IMR-90 (cell line): ENCODE results near the gene RAB25. TPM values are rescaled to one million over a fixed set of nuclear protein-coding genes. Genes with fewer than 3 reads are reported as not detected.

Source experiments
- ATAC-seq: fragments of 200-7000 bp; cut with Tn5 transposase; 2 replicates; pipeline ENCODE4 v1.9.1; 2020; ENCODE audit warnings: low read depth, mild to moderate bottlenecking, moderate library complexity
- BruUV-seq: library from RNA; stranded (reverse); fragments of 400-500 nt; replicated peaks from 2 replicates; lab custom pipeline; 2021; lab: Mats Ljungman, UMichigan
- CTCF ChIA-PET: fragments of 300-600 bp; formaldehyde crosslinking; extraction: SDS; loops from one replicate; lab custom pipeline; 2021; ENCODE audit warnings: antibody characterized with exemption; lab: Yijun Ruan, JAX
- POLR2A ChIA-PET: fragments of 300-600 bp; sonication (Branson Sonifier 250); formaldehyde crosslinking; loops from one replicate; lab custom pipeline; 2022; ENCODE audit warnings: antibody characterized with exemption; ENCODE audit not compliant: unreplicated experiment; lab: Charles Lee
- DNase-seq: peaks from one replicate; pipeline ENCODE4 v3.0.0; 2013
- H2AFZ ChIP-seq: replicated peaks from 2 replicates; pipeline ENCODE3; 2013; ENCODE audit warnings: low read length, mild to moderate bottlenecking; ENCODE audit not compliant: poor library complexity
- H2AK5ac ChIP-seq: 2 replicates; pipeline ENCODE4 v1.6.1; 2013; ENCODE audit warnings: low read depth, low read length, inconsistent platforms
- H2AK9ac ChIP-seq: replicated peaks from 2 replicates; pipeline ENCODE3; 2013; ENCODE audit warnings: mild to moderate bottlenecking, low read depth, low read length, moderate library complexity; ENCODE audit not compliant: poor library complexity
- H2BK120ac ChIP-seq: 2 replicates; pipeline ENCODE4 v1.6.1; 2013; ENCODE audit warnings: low read depth, low read length, inconsistent platforms
- H2BK15ac ChIP-seq: 3 replicates; pipeline ENCODE4 v1.6.1; 2013; ENCODE audit warnings: low read depth, low read length, inconsistent platforms
- H2BK20ac ChIP-seq: 2 replicates; pipeline ENCODE4 v1.6.1; 2013; ENCODE audit warnings: low read depth, mild to moderate bottlenecking, inconsistent platforms, low read length, moderate library complexity
- H2BK5ac ChIP-seq: 2 replicates; pipeline ENCODE4 v1.6.1; 2013; ENCODE audit warnings: mild to moderate bottlenecking, low read depth, low read length, inconsistent platforms; ENCODE audit not compliant: poor library complexity, severe bottlenecking
- H3K14ac ChIP-seq: replicated peaks from 2 replicates; pipeline ENCODE4 v1.6.1; 2013; ENCODE audit warnings: low read depth, low read length, inconsistent platforms
- H3K18ac ChIP-seq: 2 replicates; pipeline ENCODE4 v1.6.1; 2013; ENCODE audit warnings: low read depth, low read length, control low read depth
- H3K23ac ChIP-seq: 2 replicates; pipeline ENCODE4 v1.6.1; 2013; ENCODE audit warnings: low read depth, low read length, inconsistent platforms
- H3K27ac ChIP-seq: 2 replicates; pipeline ENCODE4 v1.5.1; 2013; ENCODE audit warnings: mild to moderate bottlenecking, control low read depth, low read length; ENCODE audit not compliant: insufficient read depth
- H3K27me3 ChIP-seq: 2 replicates; pipeline ENCODE4 v1.6.1; 2013; ENCODE audit warnings: low read length; ENCODE audit not compliant: control insufficient read depth, insufficient read depth
- H3K36me3 ChIP-seq: 2 replicates; pipeline ENCODE4 v1.6.1; 2013; ENCODE audit warnings: low read length, mixed read lengths; ENCODE audit not compliant: control insufficient read depth, insufficient read depth
- H3K4ac ChIP-seq: 2 replicates; pipeline ENCODE4 v1.6.1; 2013; ENCODE audit warnings: low read depth, low read length, inconsistent platforms
- H3K4me1 ChIP-seq: 2 replicates; pipeline ENCODE4 v1.6.1; 2013; ENCODE audit warnings: low read length, mixed read lengths; ENCODE audit not compliant: control insufficient read depth, insufficient read depth
- H3K4me2 ChIP-seq: 2 replicates; pipeline ENCODE4 v1.6.1; 2013; ENCODE audit warnings: low read depth, mild to moderate bottlenecking, control low read depth, low read length, moderate library complexity
- H3K4me3 ChIP-seq: 2 replicates; pipeline ENCODE4 v1.5.1; 2013; ENCODE audit warnings: low read depth, mild to moderate bottlenecking, control low read depth, low read length, moderate library complexity; ENCODE audit not compliant: insufficient read depth
- H3K56ac ChIP-seq: 2 replicates; pipeline ENCODE4 v1.6.1; 2013; ENCODE audit warnings: low read length, inconsistent platforms; ENCODE audit not compliant: insufficient read depth; ENCODE audit errors: extremely low read depth
- H3K79me1 ChIP-seq, 2 experiments: 2 replicates each; pipeline ENCODE4 v1.6.1; 2013; ENCODE audit warnings: low read length in 2 of 2, inconsistent platforms in 1 of 2, low read depth in 1 of 2
- H3K9ac ChIP-seq: 2 replicates; pipeline ENCODE4 v1.6.1; 2013; ENCODE audit warnings: low read depth, low read length, control low read depth
- H3K9me1 ChIP-seq: 2 replicates; pipeline ENCODE4 v1.6.1; 2013; ENCODE audit warnings: low read length, inconsistent platforms; ENCODE audit not compliant: insufficient read depth
- H3K9me3 ChIP-seq: 2 replicates; pipeline ENCODE4 v1.6.1; 2013; ENCODE audit warnings: low read length; ENCODE audit not compliant: control insufficient read depth, insufficient read depth
- H4K20me1 ChIP-seq: 2 replicates; pipeline ENCODE4 v1.6.1; 2013; ENCODE audit warnings: low read length, inconsistent platforms; ENCODE audit not compliant: insufficient read depth
- H4K5ac ChIP-seq: 2 replicates; pipeline ENCODE4 v1.6.1; 2013; ENCODE audit warnings: mild to moderate bottlenecking, low read depth, low read length, control low read depth
- H4K8ac ChIP-seq, 2 experiments: 2 replicates each; pipeline ENCODE4 v1.6.1; 2013; ENCODE audit warnings: low read depth in 2 of 2, low read length in 2 of 2, control low read depth in 1 of 2, inconsistent platforms in 1 of 2
- H4K91ac ChIP-seq: 2 replicates; pipeline ENCODE4 v1.6.1; 2013; ENCODE audit warnings: low read depth, low read length, inconsistent platforms; ENCODE audit not compliant: insufficient read depth
- BHLHE40 ChIP-seq: fragments of 150-350 bp; IDR thresholded peaks from 2 replicates; pipeline ENCODE4 v1.6.1; 2016; ENCODE audit warnings: mild to moderate bottlenecking, low read depth, low read length
- CEBPB ChIP-seq: IDR thresholded peaks from 2 replicates; pipeline ENCODE4 v1.6.1; 2012; ENCODE audit warnings: low read depth, low read length, improper control_type of control experiment
- CHD1 ChIP-seq: IDR thresholded peaks from 2 replicates; pipeline ENCODE4 v1.6.1; 2012; ENCODE audit warnings: low read depth, low read length, improper control_type of control experiment
- FOS ChIP-seq: fragments of 150-350 bp; IDR thresholded peaks from 2 replicates; pipeline ENCODE4 v1.6.1; 2016; ENCODE audit warnings: low read depth, low read length
- MAFK ChIP-seq: IDR thresholded peaks from 2 replicates; pipeline ENCODE4 v1.6.1; 2012; ENCODE audit warnings: low read depth, low read length, improper control_type of control experiment
- MAZ ChIP-seq: IDR thresholded peaks from 2 replicates; pipeline ENCODE4 v1.6.1; 2012; ENCODE audit warnings: low read depth, mild to moderate bottlenecking, low read length, improper control_type of control experiment, moderate library complexity, borderline replicate concordance
- MXI1 ChIP-seq: IDR thresholded peaks from 2 replicates; pipeline ENCODE4 v1.6.1; 2012; ENCODE audit warnings: low read depth, mild to moderate bottlenecking, low read length, moderate library complexity, borderline replicate concordance
- NFE2L2 ChIP-seq: fragments of 150-350 bp; IDR thresholded peaks from 2 replicates; pipeline ENCODE4 v1.6.1; 2016; ENCODE audit warnings: low read depth, mild to moderate bottlenecking, low read length
- POLR2A ChIP-seq: IDR thresholded peaks from 2 replicates; pipeline ENCODE4 v1.6.1; 2012; ENCODE audit warnings: mild to moderate bottlenecking, low read depth, low read length
- RAD21 ChIP-seq: IDR thresholded peaks from 2 replicates; pipeline ENCODE4 v1.6.1; 2012; ENCODE audit warnings: low read length, improper control_type of control experiment
- RCOR1 ChIP-seq: IDR thresholded peaks from 2 replicates; pipeline ENCODE4 v1.6.1; 2012; ENCODE audit warnings: mild to moderate bottlenecking, low read length, improper control_type of control experiment; ENCODE audit not compliant: insufficient replicate concordance
- RFX5 ChIP-seq: IDR thresholded peaks from 2 replicates; pipeline ENCODE4 v1.8.0; 2012; ENCODE audit warnings: low read depth, mild to moderate bottlenecking, low read length, moderate library complexity
- SMC3 ChIP-seq: fragments of 150-350 bp; IDR thresholded peaks from 2 replicates; pipeline ENCODE4 v1.6.1; 2016; ENCODE audit warnings: low read depth, mild to moderate bottlenecking, antibody characterized with exemption, low read length, moderate library complexity
- WGBS, 2 experiments: methylation state at CpG; one replicate each; pipeline versions ENCODE4 v1.1.5 to v1.1.7; 2013; ENCODE audit warnings: missing lambda C conversion rate in 2 of 2; ENCODE audit not compliant: insufficient read length in 1 of 2; ENCODE audit errors: extremely low coverage in 2 of 2; 5-methylcytosine and 5-hydroxymethylcytosine counted together
- dilution Hi-C: fragments of 300-500 bp; cut with HindIII; formaldehyde crosslinking; loops from one replicate; pipeline ENCODE4 v1.14.3; 2018; ENCODE audit warnings: low sequenced_read_pairs; ENCODE audit not compliant: unreplicated experiment
- in situ Hi-C: fragments of 300-500 bp; cut with MboI; formaldehyde crosslinking; loops from 3 replicates; pipeline ENCODE4 v1.14.3; 2019; ENCODE audit warnings: low sequenced_read_pairs, inconsistent platforms, mixed read lengths
- intact Hi-C: fragments of 100-400 bp; cut with micrococcal nuclease; formaldehyde crosslinking; loops from 2 replicates; pipeline ENCODE4 v1.10.0; 2022
- polyA plus RNA-seq, 3 experiments: library from polyadenylated mRNA; depleted of rRNA; stranded (reverse); fragments of >200 nt; gene quantifications; 2 replicates each; pipeline ENCODE4 v1.2.3, GENCODE V29; 2012; ENCODE audit warnings: low replicate concordance in 1 of 3
- total RNA-seq: library from RNA; depleted of rRNA; stranded (reverse); fragments of >200 nt; gene quantifications from 2 replicates; pipeline ENCODE4 v1.2.3, GENCODE V29; 2012
- TF ChIP-seq, protein P1 (sequence below): conservative IDR thresholded peaks from 2 replicates; pipeline ENCODE4 v1.5.1; 2012; ENCODE audit warnings: mild to moderate bottlenecking, low read depth, low read length, improper control_type of control experiment
- TF ChIP-seq, protein P2 (sequence below): fragments of 150-350 bp; IDR thresholded peaks from 2 replicates; pipeline ENCODE4 v1.6.1; 2016; ENCODE audit warnings: low read depth, mild to moderate bottlenecking, low read length, moderate library complexity, borderline replicate concordance
- TF ChIP-seq, protein P3 (sequence below): fragments of 150-350 bp; IDR thresholded peaks from 2 replicates; pipeline ENCODE4 v1.6.1; 2017; ENCODE audit warnings: mild to moderate bottlenecking, antibody characterized with exemption, low read length, low read depth

Gene RAB25
- total and polyA plus RNA-seq, 2 of the 4 experiments (the other 2 are of a cell fraction): not detected

DNA sequence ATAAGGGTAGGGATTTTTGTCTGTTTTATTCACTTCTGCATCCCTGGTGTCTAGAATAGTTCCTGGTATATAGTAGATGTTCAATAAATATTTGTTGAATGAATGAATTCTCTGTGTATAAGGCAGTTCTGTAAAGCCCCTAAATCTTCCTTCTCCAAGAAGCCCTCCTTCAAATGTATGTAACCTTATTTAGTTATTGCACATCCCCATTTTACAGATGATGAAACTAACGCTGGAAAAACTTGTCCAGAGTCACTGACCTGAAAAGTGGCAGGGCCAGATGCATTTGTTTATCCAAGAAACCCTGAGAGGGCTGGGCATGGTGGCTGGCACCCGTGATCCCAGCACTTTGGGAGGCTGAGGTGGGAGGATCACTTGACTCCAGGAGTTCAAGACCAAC lies 49.3 kb downstream of the RAB25 start:
- Histone ChIP-seq H3K4me2 (no peak overlapping the region), H3K4me1 (peaks cover 23% of the 10 kb centered on the region), H2BK5ac (no peak overlapping the region), H3K9ac (no peak overlapping the region), H3K56ac (no peak overlapping the region), H4K8ac (no peak overlapping the region), H3K18ac (no peak overlapping the region), H3K14ac (no peak overlapping the region), H2BK20ac (no peak overlapping the region), H3K27me3 (no peaks in the 10 kb centered on the region), H4K5ac (no peak overlapping the region), H3K23ac (no peak overlapping the region), H3K4ac (no peak overlapping the region), H2AK5ac (no peak overlapping the region), H2AK9ac (no peak overlapping the region), H4K20me1 (peaks cover 7% of the 10 kb centered on the region), H3K4me3 (no peak overlapping the region), H3K27ac (no peak overlapping the region), H3K36me3 (no peaks in the 10 kb centered on the region), H3K9me3 (no peaks in the 10 kb centered on the region), H4K91ac (no peak overlapping the region), H3K79me1 (peaks cover 10 to 54% of the 10 kb centered on the region in 2 experiments), H2BK15ac (no peak overlapping the region), H3K9me1 (peaks cover 9% of the 10 kb centered on the region), H2BK120ac (no peak overlapping the region), H2AFZ (no peak overlapping the region)
- BruUV-seq: no TSS peak
- ATAC-seq: no peak
- no CpG with 5 or more reads among the region's 2 CpGs for WGBS, 2 experiments
- POLR2A ChIA-PET: no interaction called here
- TF ChIP-seq RCOR1 (no peak), MAFK (no peak), MAZ (no peak), CEBPB (no peak), MXI1 (no peak), POLR2A (no peak), CHD1 (no peak), RFX5 (no peak), RAD21 (no peak), FOS (no peak), NFE2L2 (no peak), SMC3 (no peak), BHLHE40 (no peak)
- TF ChIP-seq, protein P1, sequence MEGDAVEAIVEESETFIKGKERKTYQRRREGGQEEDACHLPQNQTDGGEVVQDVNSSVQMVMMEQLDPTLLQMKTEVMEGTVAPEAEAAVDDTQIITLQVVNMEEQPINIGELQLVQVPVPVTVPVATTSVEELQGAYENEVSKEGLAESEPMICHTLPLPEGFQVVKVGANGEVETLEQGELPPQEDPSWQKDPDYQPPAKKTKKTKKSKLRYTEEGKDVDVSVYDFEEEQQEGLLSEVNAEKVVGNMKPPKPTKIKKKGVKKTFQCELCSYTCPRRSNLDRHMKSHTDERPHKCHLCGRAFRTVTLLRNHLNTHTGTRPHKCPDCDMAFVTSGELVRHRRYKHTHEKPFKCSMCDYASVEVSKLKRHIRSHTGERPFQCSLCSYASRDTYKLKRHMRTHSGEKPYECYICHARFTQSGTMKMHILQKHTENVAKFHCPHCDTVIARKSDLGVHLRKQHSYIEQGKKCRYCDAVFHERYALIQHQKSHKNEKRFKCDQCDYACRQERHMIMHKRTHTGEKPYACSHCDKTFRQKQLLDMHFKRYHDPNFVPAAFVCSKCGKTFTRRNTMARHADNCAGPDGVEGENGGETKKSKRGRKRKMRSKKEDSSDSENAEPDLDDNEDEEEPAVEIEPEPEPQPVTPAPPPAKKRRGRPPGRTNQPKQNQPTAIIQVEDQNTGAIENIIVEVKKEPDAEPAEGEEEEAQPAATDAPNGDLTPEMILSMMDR: no peak
- TF ChIP-seq, protein P2, sequence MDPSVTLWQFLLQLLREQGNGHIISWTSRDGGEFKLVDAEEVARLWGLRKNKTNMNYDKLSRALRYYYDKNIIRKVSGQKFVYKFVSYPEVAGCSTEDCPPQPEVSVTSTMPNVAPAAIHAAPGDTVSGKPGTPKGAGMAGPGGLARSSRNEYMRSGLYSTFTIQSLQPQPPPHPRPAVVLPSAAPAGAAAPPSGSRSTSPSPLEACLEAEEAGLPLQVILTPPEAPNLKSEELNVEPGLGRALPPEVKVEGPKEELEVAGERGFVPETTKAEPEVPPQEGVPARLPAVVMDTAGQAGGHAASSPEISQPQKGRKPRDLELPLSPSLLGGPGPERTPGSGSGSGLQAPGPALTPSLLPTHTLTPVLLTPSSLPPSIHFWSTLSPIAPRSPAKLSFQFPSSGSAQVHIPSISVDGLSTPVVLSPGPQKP: no peak
- TF ChIP-seq, protein P3, sequence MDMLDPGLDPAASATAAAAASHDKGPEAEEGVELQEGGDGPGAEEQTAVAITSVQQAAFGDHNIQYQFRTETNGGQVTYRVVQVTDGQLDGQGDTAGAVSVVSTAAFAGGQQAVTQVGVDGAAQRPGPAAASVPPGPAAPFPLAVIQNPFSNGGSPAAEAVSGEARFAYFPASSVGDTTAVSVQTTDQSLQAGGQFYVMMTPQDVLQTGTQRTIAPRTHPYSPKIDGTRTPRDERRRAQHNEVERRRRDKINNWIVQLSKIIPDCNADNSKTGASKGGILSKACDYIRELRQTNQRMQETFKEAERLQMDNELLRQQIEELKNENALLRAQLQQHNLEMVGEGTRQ: no peak
- no peak for DNase-seq
- intact Hi-C loops: no loop called here
- in situ Hi-C loops: no loop called here
- dilution Hi-C loops: no loop called here
- CTCF ChIA-PET: no interaction called here
